Transverse colon (tissue), 4 donors: ENCODE data around the gene SS18.

Experiments used
- POLR2A ChIP-seq: fragments of 450-650 bp; IDR thresholded peaks from one replicate; pipeline ENCODE4 v1.6.1; 2016; ENCODE audit warnings: antibody characterized with exemption, mild to moderate bottlenecking, moderate library complexity
- POLR2AphosphoS5 ChIP-seq, 3 donors: sonication (generic); formaldehyde crosslinking; IDR thresholded peaks; one replicate each; pipeline ENCODE4 v1.6.1; 2016; ENCODE audit warnings: antibody characterized with exemption in 3 of 3
- TF ChIP-seq, protein P1 (sequence below), 5 experiments: fragments of 200-600 bp in 3 of 5; fragments of 450-650 bp in 2 of 5; sonication (generic) in 3 of 5; IDR thresholded peaks; 1 replicate in 2 of 5; 2 replicates in 3 of 5; pipeline ENCODE4 v1.5.1; 2016 to 2017; ENCODE audit warnings: antibody characterized with exemption in 5 of 5, inconsistent platforms in 3 of 5, mild to moderate bottlenecking in 2 of 5, moderate library complexity in 1 of 5

DNA sequence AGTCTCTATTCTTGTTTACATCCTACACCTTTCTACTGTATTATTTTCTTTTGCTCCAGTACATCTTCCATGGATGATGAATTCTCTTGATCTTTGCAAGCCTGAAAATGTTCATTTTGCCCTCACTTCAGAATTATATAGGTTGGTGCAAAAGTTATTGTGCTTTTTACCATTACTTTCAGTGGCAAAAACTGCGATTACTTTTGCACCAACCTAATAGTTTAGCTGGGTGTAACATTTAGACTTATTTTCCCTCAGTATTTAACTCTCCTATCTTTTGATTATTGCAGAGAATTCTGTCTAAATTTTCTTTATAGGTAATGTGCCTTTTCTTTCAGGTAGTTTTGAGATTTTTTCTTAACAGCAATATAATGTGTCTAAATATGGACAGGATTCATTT, 81.8 kb downstream of the SS18 start:
- TF ChIP-seq POLR2AphosphoS5 (IDR thresholded peaks at IDR 0.05) (no peak), POLR2A (no peak)
- TF ChIP-seq, protein P1, sequence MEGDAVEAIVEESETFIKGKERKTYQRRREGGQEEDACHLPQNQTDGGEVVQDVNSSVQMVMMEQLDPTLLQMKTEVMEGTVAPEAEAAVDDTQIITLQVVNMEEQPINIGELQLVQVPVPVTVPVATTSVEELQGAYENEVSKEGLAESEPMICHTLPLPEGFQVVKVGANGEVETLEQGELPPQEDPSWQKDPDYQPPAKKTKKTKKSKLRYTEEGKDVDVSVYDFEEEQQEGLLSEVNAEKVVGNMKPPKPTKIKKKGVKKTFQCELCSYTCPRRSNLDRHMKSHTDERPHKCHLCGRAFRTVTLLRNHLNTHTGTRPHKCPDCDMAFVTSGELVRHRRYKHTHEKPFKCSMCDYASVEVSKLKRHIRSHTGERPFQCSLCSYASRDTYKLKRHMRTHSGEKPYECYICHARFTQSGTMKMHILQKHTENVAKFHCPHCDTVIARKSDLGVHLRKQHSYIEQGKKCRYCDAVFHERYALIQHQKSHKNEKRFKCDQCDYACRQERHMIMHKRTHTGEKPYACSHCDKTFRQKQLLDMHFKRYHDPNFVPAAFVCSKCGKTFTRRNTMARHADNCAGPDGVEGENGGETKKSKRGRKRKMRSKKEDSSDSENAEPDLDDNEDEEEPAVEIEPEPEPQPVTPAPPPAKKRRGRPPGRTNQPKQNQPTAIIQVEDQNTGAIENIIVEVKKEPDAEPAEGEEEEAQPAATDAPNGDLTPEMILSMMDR (IDR thresholded peaks at IDR 0.05) = no peak
